Activated B cell treated with CpG ODN at 0.5 μM for 24 hours (primary cell): ENCODE measurements around the gene ELOVL1. TPM values are rescaled to one million over a fixed set of nuclear protein-coding genes. Genes with fewer than 3 reads are reported as not detected.

ENCODE experiments used
- ATAC-seq: fragments of 200-7000 bp; cut with Tn5 transposase; one replicate; pipeline ENCODE4 v1.10.0; 2021; ENCODE audit warnings: low read depth, mild to moderate bottlenecking, moderate library complexity
- CTCF ChIA-PET: fragments of 350-600 bp; sonication (Branson Sonifier 250); formaldehyde crosslinking; loops from one replicate; lab custom pipeline; 2021; ENCODE audit warnings: antibody characterized with exemption; lab: Charles Lee
- POLR2A ChIA-PET: fragments of 350-600 bp; sonication (Branson Sonifier 250); formaldehyde crosslinking; loops from one replicate; lab custom pipeline; 2021; ENCODE audit warnings: antibody characterized with exemption; lab: Charles Lee
- DNase-seq: peaks from one replicate; pipeline ENCODE4 v3.0.0; 2022
- H3K27ac Mint-ChIP-seq: one replicate; pipeline ENCODE4 v1.8.0; 2020; ENCODE audit warnings: mixed read lengths
- H3K27me3 Mint-ChIP-seq: one replicate; pipeline ENCODE4 v1.8.0; 2021; ENCODE audit warnings: mixed read lengths
- H3K36me3 Mint-ChIP-seq: one replicate; pipeline ENCODE4 v1.8.0; 2021; ENCODE audit warnings: low read depth, mixed read lengths
- H3K4me1 Mint-ChIP-seq: one replicate; pipeline ENCODE4 v1.8.0; 2021; ENCODE audit warnings: mixed read lengths
- H3K4me3 Mint-ChIP-seq: one replicate; pipeline ENCODE4 v1.8.0; 2020; ENCODE audit warnings: mild to moderate bottlenecking, mixed read lengths
- H3K9me3 Mint-ChIP-seq: one replicate; pipeline ENCODE4 v1.8.0; 2020; ENCODE audit warnings: mixed read lengths
- intact Hi-C: fragments of 100-400 bp; cut with micrococcal nuclease; formaldehyde crosslinking; loops from one replicate; pipeline ENCODE4 v1.15.1; 2024
- total RNA-seq: library from RNA; stranded (reverse); gene quantifications from 2 replicates; pipeline ENCODE4 v1.2.3, GENCODE V29; 2022
- TF ChIP-seq, protein P1 (sequence below): fragments of 200-600 bp; IDR thresholded peaks from one replicate; pipeline ENCODE4 v1.8.0; 2022; ENCODE audit warnings: antibody characterized with exemption, mild to moderate bottlenecking

ELOVL1 gene
- total RNA-seq, 1 donor from 2014 or later: 84.2 TPM

GRCh38 chr1:43388613-43389012 lies 20.8 kb upstream of the ELOVL1 start:
- CTCF ChIA-PET: interaction anchor here (1.3 to 3.5 kb wide), 4 partner anchors 20 to 162 kb away, joined by 3 to 10 read pairs (median 4); no protein-coding TSS in a partner anchor
- Mint-ChIP-seq H3K4me3 (peak overlapping the region; percentile 99), H3K27ac (no peak overlapping the region), H3K36me3 (peaks cover 54% of the 10 kb centered on the region), H3K9me3 (no peaks in the 10 kb centered on the region), H3K4me1 (peaks cover 38% of the 10 kb centered on the region), H3K27me3 (no peaks in the 10 kb centered on the region)
- no peak for ATAC-seq
- TF ChIP-seq, protein P1, sequence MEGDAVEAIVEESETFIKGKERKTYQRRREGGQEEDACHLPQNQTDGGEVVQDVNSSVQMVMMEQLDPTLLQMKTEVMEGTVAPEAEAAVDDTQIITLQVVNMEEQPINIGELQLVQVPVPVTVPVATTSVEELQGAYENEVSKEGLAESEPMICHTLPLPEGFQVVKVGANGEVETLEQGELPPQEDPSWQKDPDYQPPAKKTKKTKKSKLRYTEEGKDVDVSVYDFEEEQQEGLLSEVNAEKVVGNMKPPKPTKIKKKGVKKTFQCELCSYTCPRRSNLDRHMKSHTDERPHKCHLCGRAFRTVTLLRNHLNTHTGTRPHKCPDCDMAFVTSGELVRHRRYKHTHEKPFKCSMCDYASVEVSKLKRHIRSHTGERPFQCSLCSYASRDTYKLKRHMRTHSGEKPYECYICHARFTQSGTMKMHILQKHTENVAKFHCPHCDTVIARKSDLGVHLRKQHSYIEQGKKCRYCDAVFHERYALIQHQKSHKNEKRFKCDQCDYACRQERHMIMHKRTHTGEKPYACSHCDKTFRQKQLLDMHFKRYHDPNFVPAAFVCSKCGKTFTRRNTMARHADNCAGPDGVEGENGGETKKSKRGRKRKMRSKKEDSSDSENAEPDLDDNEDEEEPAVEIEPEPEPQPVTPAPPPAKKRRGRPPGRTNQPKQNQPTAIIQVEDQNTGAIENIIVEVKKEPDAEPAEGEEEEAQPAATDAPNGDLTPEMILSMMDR: no peak
- POLR2A ChIA-PET: interaction anchor here (0.8 to 4.5 kb wide), 4 partner anchors 21 to 100 kb away, joined by 3 to 76 read pairs (median 10); partner anchors contain the start of genes CDC20 and ELOVL1
- intact Hi-C loops: loop anchor here (1.0 to 2.0 kb wide), 4 partner anchors 20 to 150 kb away; partner anchors contain the start of genes CDC20 and ELOVL1
- DNase-seq: no peak

- Mint-ChIP-seq H3K4me1 (peaks cover 36% of the 10 kb centered on the region), H3K9me3 (no peaks in the 10 kb centered on the region), H3K4me3 (peak overlapping the region; percentile 99), H3K27me3 (no peaks in the 10 kb centered on the region), H3K27ac (no peak overlapping the region), H3K36me3 (peaks cover 57% of the 10 kb centered on the region)
- DNase-seq: no peak
- ChIA-PET CTCF (interaction anchor here (1.6 to 3.5 kb wide), 2 partner anchors 26 to 161 kb away, joined by 4 to 10 read pairs; no protein-coding TSS in a partner anchor), POLR2A (interaction anchor here (1.1 to 4.5 kb wide), 3 partner anchors 20 to 100 kb away, joined by 3 to 76 read pairs (median 16); partner anchors contain the start of genes CDC20 and ELOVL1)
- TF ChIP-seq, protein P1: no peak
- intact Hi-C loops: loop anchor here (2.0 kb wide), 1 partner anchor 39 kb away; no protein-coding TSS in a partner anchor
- ATAC-seq: no peak
Measured at GRCh38 chr1:43387976-43388599, 20.3 kb upstream of the ELOVL1 start.

- H3K27me3 Mint-ChIP-seq: no peaks in the 10 kb centered on the region
- peaks cover 65% of the 10 kb centered on the region for H3K36me3 Mint-ChIP-seq
- DNase-seq (no peak), ATAC-seq (no peak)
- TF ChIP-seq, protein P1: no peak
- intact Hi-C loops: no loop called here
- H3K4me3 Mint-ChIP-seq: no peak overlapping the region
- peaks cover 36% of the 10 kb centered on the region for H3K4me1 Mint-ChIP-seq
- H3K27ac Mint-ChIP-seq: no peak overlapping the region
- CTCF ChIA-PET: no interaction called here
- POLR2A ChIA-PET: interaction anchor here (0.6 to 0.9 kb wide), 2 partner anchors 12 to 18 kb away, joined by 3 to 5 read pairs; no protein-coding TSS in a partner anchor
- no peaks in the 10 kb centered on the region for H3K9me3 Mint-ChIP-seq
Measured at GRCh38 chr1:43386676-43387075, 18.9 kb upstream of the ELOVL1 start.

- peaks cover 9% of the 10 kb centered on the region for H3K4me1 Mint-ChIP-seq
- H3K4me3 Mint-ChIP-seq: no peak overlapping the region
- ChIA-PET CTCF (interaction anchor here (1.1 to 1.9 kb wide), 2 partner anchors 31 to 156 kb away, joined by 3 to 7 read pairs; no protein-coding TSS in a partner anchor), POLR2A (interaction anchor here (1.6 kb wide), 1 partner anchor 16 kb away, joined by 6 read pairs; the partner anchor contains the start of gene ELOVL1)
- no peak overlapping the region for H3K27ac Mint-ChIP-seq
- H3K36me3 Mint-ChIP-seq: peaks cover 76% of the 10 kb centered on the region
- H3K27me3 Mint-ChIP-seq: no peaks in the 10 kb centered on the region
- intact Hi-C loops: no loop called here
- TF ChIP-seq, protein P1: no peak
- ATAC-seq (no peak), DNase-seq (no peak)
- no peaks in the 10 kb centered on the region for H3K9me3 Mint-ChIP-seq
Measured at GRCh38 chr1:43383449-43383848, 15.6 kb upstream of the ELOVL1 start.
